Neural progenitor cell (in vitro differentiated cells): Measurements from ENCODE around the gene EVC. TPM values are rescaled to one million over a fixed set of nuclear protein-coding genes. Genes with fewer than 3 reads are reported as not detected.

Experiments used
- DNase-seq: peaks from one replicate; pipeline ENCODE4 v3.0.0-alpha.2; 2016; ENCODE audit warnings: low spot score
- H2AFZ ChIP-seq: fragments of 200-600 bp; sonication (generic); replicated peaks from 2 replicates; pipeline ENCODE4 v1.6.1; 2016; ENCODE audit warnings: antibody characterized with exemption
- H3F3A ChIP-seq: fragments of 200-600 bp; sonication (generic); 2 replicates; pipeline ENCODE4 v1.6.1; 2016; ENCODE audit warnings: antibody characterized with exemption, low read depth
- H3K27ac ChIP-seq: fragments of 200-600 bp; sonication (generic); 2 replicates; pipeline ENCODE4 v1.5.1; 2016; ENCODE audit warnings: mild to moderate bottlenecking
- H3K27me3 ChIP-seq: fragments of 200-600 bp; sonication (generic); 2 replicates; pipeline ENCODE4 v1.6.1; 2016; ENCODE audit warnings: mild to moderate bottlenecking, moderate library complexity
- H3K36me3 ChIP-seq: fragments of 200-600 bp; sonication (generic); 2 replicates; pipeline ENCODE4 v1.5.1; 2016
- H3K4me1 ChIP-seq: fragments of 200-600 bp; sonication (generic); 2 replicates; pipeline ENCODE4 v1.6.1; 2016; ENCODE audit warnings: mixed run types
- H3K4me2 ChIP-seq: fragments of 200-600 bp; sonication (generic); 2 replicates; pipeline ENCODE4 v1.6.1; 2016
- H3K4me3 ChIP-seq: fragments of 200-600 bp; sonication (generic); 2 replicates; pipeline ENCODE4 v1.5.1; 2016
- H3K79me2 ChIP-seq: fragments of 200-600 bp; sonication (generic); 2 replicates; pipeline ENCODE4 v1.6.1; 2016; ENCODE audit warnings: low read depth
- H3K9ac ChIP-seq: fragments of 200-600 bp; sonication (generic); 2 replicates; pipeline ENCODE4 v1.6.1; 2016
- H3K9me3 ChIP-seq: fragments of 200-600 bp; sonication (generic); 2 replicates; pipeline ENCODE4 v1.5.1; 2016; ENCODE audit warnings: low read depth
- H4K20me1 ChIP-seq: fragments of 200-600 bp; sonication (generic); 2 replicates; pipeline ENCODE4 v1.6.1; 2016; ENCODE audit warnings: low read depth
- H3K27ac Mint-ChIP-seq: 3 replicates; pipeline ENCODE4 v1.8.0; 2021; ENCODE audit warnings: mixed read lengths
- H3K27me3 Mint-ChIP-seq: 2 replicates; pipeline ENCODE4 v1.8.0; 2022; ENCODE audit warnings: low read depth, mild to moderate bottlenecking, inconsistent platforms, moderate library complexity, mixed read lengths; ENCODE audit not compliant: insufficient read depth
- H3K36me3 Mint-ChIP-seq: 3 replicates; pipeline ENCODE4 v1.8.0; 2021; ENCODE audit warnings: mixed read lengths
- H3K4me1 Mint-ChIP-seq: 3 replicates; pipeline ENCODE4 v1.8.0; 2021; ENCODE audit warnings: mixed read lengths
- H3K4me3 Mint-ChIP-seq: 3 replicates; pipeline ENCODE4 v1.8.0; 2021; ENCODE audit warnings: mild to moderate bottlenecking, moderate library complexity, mixed read lengths
- H3K9me3 Mint-ChIP-seq: 3 replicates; pipeline ENCODE4 v1.8.0; 2020; ENCODE audit warnings: mixed read lengths
- EZH2 ChIP-seq: fragments of 200-600 bp; sonication (generic); IDR thresholded peaks from 2 replicates; pipeline ENCODE4 v1.6.1; 2017; ENCODE audit warnings: antibody characterized with exemption, mild to moderate bottlenecking, moderate library complexity
- EZH2phosphoT487 ChIP-seq: fragments of 200-600 bp; sonication (generic); IDR thresholded peaks from 2 replicates; pipeline ENCODE4 v1.6.1; 2017; ENCODE audit warnings: antibody characterized with exemption
- total RNA-seq: library from RNA; depleted of rRNA; stranded (reverse); fragments of >200 nt; gene quantifications from 2 replicates; pipeline ENCODE4 v1.2.3, GENCODE V29; 2015; ENCODE audit warnings: low replicate concordance
- TF ChIP-seq, protein P1 (sequence below): fragments of 200-600 bp; sonication (generic); IDR thresholded peaks from 2 replicates; pipeline ENCODE4 v1.5.1; 2017; ENCODE audit warnings: antibody characterized with exemption, mild to moderate bottlenecking

EVC gene
- total RNA-seq, 1 donor from 2014 or later: 3.6 TPM

DNA sequence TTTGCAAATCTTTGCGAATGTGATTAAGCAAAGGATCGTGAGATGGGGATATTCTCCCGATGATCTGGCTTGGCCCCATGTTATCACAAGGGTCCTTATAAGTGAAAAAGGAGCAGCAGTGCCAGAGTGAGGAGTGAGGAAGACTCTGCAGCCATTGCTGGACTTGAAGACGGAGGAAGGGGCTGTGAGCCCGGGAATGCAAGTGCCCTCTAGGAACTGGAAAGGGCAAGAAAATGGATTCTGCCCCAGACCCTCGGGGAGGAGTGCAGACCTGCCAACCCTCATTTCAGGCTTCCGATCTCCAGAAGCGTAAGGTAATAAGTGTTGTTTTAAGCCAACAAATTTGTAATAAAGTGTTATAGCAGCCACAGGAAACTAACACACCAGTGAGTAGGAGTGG is 76.3 kb downstream of the EVC start:
- TF ChIP-seq EZH2phosphoT487 (no peak), EZH2 (no peak)
- TF ChIP-seq, protein P1, sequence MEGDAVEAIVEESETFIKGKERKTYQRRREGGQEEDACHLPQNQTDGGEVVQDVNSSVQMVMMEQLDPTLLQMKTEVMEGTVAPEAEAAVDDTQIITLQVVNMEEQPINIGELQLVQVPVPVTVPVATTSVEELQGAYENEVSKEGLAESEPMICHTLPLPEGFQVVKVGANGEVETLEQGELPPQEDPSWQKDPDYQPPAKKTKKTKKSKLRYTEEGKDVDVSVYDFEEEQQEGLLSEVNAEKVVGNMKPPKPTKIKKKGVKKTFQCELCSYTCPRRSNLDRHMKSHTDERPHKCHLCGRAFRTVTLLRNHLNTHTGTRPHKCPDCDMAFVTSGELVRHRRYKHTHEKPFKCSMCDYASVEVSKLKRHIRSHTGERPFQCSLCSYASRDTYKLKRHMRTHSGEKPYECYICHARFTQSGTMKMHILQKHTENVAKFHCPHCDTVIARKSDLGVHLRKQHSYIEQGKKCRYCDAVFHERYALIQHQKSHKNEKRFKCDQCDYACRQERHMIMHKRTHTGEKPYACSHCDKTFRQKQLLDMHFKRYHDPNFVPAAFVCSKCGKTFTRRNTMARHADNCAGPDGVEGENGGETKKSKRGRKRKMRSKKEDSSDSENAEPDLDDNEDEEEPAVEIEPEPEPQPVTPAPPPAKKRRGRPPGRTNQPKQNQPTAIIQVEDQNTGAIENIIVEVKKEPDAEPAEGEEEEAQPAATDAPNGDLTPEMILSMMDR: no peak
- DNase-seq: no peak
- Histone ChIP-seq H3K9me3 (no peaks in the 10 kb centered on the region), H3K4me1 (peaks cover 10% of the 10 kb centered on the region), H3K36me3 (no peaks in the 10 kb centered on the region), H3K27ac (no peak overlapping the region), H4K20me1 (peaks cover 2% of the 10 kb centered on the region), H2AFZ (no peak overlapping the region), H3K4me2 (no peak overlapping the region), H3K79me2 (no peaks in the 10 kb centered on the region), H3K27me3 (no peaks in the 10 kb centered on the region), H3K9ac (no peak overlapping the region), H3K4me3 (no peak overlapping the region), H3F3A (peaks cover 8% of the 10 kb centered on the region)
- Mint-ChIP-seq H3K4me3 (no peak overlapping the region), H3K4me1 (no peaks in the 10 kb centered on the region), H3K36me3 (peaks cover 36% of the 10 kb centered on the region), H3K27me3 (peaks cover 7% of the 10 kb centered on the region), H3K9me3 (no peaks in the 10 kb centered on the region), H3K27ac (no peak overlapping the region)

DNA sequence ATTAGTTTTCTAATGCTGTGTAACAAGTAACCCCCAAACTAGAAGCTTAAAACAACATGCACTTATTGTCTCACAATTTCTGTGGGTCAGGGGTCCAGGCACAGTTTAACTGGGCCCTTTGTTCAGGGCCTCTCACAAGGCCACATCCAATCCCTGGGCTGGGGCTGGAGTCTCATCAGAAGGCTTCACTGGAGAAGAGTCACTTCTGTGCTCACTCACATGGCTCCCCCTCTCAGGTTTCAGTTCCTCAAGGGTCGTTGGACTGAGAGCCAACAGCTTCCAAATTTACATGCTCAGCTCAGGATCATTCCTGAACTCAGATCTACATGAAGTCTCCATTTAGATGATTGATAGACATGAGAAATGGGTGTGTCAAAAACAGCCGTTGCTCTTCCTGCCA is 77.1 kb downstream of the EVC start:
- Mint-ChIP-seq H3K36me3 (peaks cover 29% of the 10 kb centered on the region), H3K4me1 (no peaks in the 10 kb centered on the region), H3K9me3 (no peaks in the 10 kb centered on the region), H3K27me3 (peaks cover 5% of the 10 kb centered on the region), H3K27ac (no peak overlapping the region), H3K4me3 (no peak overlapping the region)
- H3K4me3 ChIP-seq: no peak overlapping the region
- peaks cover 10% of the 10 kb centered on the region for H3K4me1 ChIP-seq
- H3K9ac ChIP-seq: no peak overlapping the region
- H3K27me3 ChIP-seq: no peaks in the 10 kb centered on the region
- H4K20me1 ChIP-seq: peaks cover 2% of the 10 kb centered on the region
- peaks cover 8% of the 10 kb centered on the region for H3F3A ChIP-seq
- TF ChIP-seq EZH2: no peak
- TF ChIP-seq, protein P1: no peak
- no peaks in the 10 kb centered on the region for H3K9me3 ChIP-seq
- no peaks in the 10 kb centered on the region for H3K79me2 ChIP-seq
- H2AFZ ChIP-seq: no peak overlapping the region
- no peak for DNase-seq
- no peak overlapping the region for H3K4me2 ChIP-seq
- no peak overlapping the region for H3K27ac ChIP-seq
- no peaks in the 10 kb centered on the region for H3K36me3 ChIP-seq

DNA sequence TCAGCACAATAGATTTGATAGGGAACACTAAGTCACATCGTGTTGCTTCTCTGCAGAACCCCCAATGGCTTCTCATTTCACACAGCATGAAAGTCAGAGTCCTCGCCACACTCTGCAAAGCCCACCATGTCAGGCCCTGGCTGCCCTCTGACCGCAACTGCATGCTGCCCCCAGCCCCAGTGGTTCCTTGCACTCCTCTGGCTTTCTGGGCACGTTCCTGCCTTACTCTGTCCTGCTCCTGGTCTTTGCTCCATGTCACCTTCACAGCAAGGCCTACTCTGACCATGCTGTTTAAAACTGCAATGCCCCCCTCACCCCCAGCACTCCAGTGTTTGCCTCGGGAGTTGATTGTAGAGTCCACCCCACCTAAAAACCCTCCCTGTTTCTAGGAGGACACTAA is 78.1 kb downstream of the EVC start:
- H3K36me3 Mint-ChIP-seq: peaks cover 23% of the 10 kb centered on the region
- H3K79me2 ChIP-seq: no peaks in the 10 kb centered on the region
- no peak overlapping the region for H3K4me3 Mint-ChIP-seq
- no peak overlapping the region for H3K27ac Mint-ChIP-seq
- no peak overlapping the region for H3K4me3 ChIP-seq
- H3K4me2 ChIP-seq: no peak overlapping the region
- H3K9ac ChIP-seq: no peak overlapping the region
- no peaks in the 10 kb centered on the region for H3K9me3 Mint-ChIP-seq
- peaks cover 5% of the 10 kb centered on the region for H3K27me3 Mint-ChIP-seq
- no peak for DNase-seq
- peaks cover 10% of the 10 kb centered on the region for H3K4me1 ChIP-seq
- H4K20me1 ChIP-seq: peaks cover 2% of the 10 kb centered on the region
- no peaks in the 10 kb centered on the region for H3K9me3 ChIP-seq
- no peak overlapping the region for H2AFZ ChIP-seq
- H3K27me3 ChIP-seq: no peaks in the 10 kb centered on the region
- H3K4me1 Mint-ChIP-seq: no peaks in the 10 kb centered on the region
- H3F3A ChIP-seq: peaks cover 8% of the 10 kb centered on the region
- no peak for TF ChIP-seq EZH2
- TF ChIP-seq, protein P1: no peak
- no peak for TF ChIP-seq EZH2phosphoT487
- no peaks in the 10 kb centered on the region for H3K36me3 ChIP-seq
- no peak overlapping the region for H3K27ac ChIP-seq

DNA sequence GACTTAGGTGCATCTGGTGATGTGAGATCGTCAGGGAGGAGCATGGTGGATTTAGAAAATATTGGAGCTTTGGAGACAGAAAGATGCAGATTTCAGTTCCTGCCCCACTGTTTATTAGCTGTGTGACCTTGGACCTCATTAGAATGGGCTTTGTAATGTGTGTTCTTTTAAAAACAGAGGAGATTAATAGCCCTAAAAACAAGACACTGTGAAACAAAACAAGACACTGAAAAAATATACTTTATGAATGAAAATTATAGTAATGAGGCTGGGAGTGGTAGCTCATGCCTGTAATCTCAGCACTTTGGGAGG is 79.5 kb downstream of the EVC start:
- Histone ChIP-seq H3K27me3 (no peaks in the 10 kb centered on the region), H2AFZ (no peak overlapping the region), H3K27ac (no peak overlapping the region), H3K79me2 (no peaks in the 10 kb centered on the region), H4K20me1 (peaks cover 2% of the 10 kb centered on the region), H3K9ac (no peak overlapping the region), H3K9me3 (no peaks in the 10 kb centered on the region), H3K4me2 (no peak overlapping the region), H3F3A (peaks cover 6% of the 10 kb centered on the region), H3K4me3 (no peak overlapping the region), H3K36me3 (no peaks in the 10 kb centered on the region), H3K4me1 (peaks cover 3% of the 10 kb centered on the region)
- no peak for DNase-seq
- H3K4me3 Mint-ChIP-seq: no peak overlapping the region
- H3K27ac Mint-ChIP-seq: no peak overlapping the region
- no peaks in the 10 kb centered on the region for H3K4me1 Mint-ChIP-seq
- peaks cover 5% of the 10 kb centered on the region for H3K27me3 Mint-ChIP-seq
- H3K36me3 Mint-ChIP-seq: peaks cover 25% of the 10 kb centered on the region
- no peaks in the 10 kb centered on the region for H3K9me3 Mint-ChIP-seq
- TF ChIP-seq EZH2phosphoT487: no peak
- TF ChIP-seq EZH2: no peak
- TF ChIP-seq, protein P1: no peak
